B cell (primary cell): Measurements from ENCODE around the gene BLOC1S2.

Source experiments
- EZH2 ChIP-seq: IDR thresholded peaks from 2 replicates; pipeline ENCODE4 v1.6.1; 2012; ENCODE audit warnings: borderline replicate concordance, low read depth, mild to moderate bottlenecking, moderate library complexity, low read length; ENCODE audit not compliant: insufficient read depth, poor library complexity, severe bottlenecking
- TF ChIP-seq, protein P1 (sequence below): fragments of 200-600 bp; IDR thresholded peaks from one replicate; pipeline ENCODE4 v1.8.0; 2022; ENCODE audit warnings: antibody characterized with exemption, mild to moderate bottlenecking

DNA sequence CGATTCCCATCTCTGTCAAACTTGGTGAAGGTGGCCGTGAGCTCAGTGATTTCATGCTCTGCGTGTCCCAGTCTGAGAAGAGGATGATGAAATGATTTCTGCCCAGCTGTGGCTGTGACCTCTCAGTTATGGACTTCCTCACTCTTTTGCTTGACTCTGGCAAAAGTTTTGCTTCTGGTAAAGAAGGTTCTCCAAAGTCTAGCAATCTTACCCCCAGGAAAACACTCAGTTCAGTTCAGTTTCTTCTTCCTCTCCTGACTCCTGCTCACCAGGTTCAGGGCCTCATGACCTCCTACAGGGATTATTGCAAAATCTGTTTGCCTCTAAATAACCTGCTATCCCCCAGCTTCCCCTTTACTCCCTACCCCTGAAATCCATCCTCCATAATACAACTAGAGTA is 4.9 kb upstream of the BLOC1S2 start:
- TF ChIP-seq, protein P1, sequence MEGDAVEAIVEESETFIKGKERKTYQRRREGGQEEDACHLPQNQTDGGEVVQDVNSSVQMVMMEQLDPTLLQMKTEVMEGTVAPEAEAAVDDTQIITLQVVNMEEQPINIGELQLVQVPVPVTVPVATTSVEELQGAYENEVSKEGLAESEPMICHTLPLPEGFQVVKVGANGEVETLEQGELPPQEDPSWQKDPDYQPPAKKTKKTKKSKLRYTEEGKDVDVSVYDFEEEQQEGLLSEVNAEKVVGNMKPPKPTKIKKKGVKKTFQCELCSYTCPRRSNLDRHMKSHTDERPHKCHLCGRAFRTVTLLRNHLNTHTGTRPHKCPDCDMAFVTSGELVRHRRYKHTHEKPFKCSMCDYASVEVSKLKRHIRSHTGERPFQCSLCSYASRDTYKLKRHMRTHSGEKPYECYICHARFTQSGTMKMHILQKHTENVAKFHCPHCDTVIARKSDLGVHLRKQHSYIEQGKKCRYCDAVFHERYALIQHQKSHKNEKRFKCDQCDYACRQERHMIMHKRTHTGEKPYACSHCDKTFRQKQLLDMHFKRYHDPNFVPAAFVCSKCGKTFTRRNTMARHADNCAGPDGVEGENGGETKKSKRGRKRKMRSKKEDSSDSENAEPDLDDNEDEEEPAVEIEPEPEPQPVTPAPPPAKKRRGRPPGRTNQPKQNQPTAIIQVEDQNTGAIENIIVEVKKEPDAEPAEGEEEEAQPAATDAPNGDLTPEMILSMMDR: no peak
- TF ChIP-seq EZH2: no peak
